HG03558 (cell line): ENCODE results near the gene WDR90.

ENCODE experiments used
- ATAC-seq: cut with Tn5 transposase; IDR thresholded peaks from one replicate; pipeline ENCODE4 v1.9.1; 2021; ENCODE audit warnings: moderate number of reproducible peaks; ENCODE audit not compliant: unreplicated experiment; ENCODE audit errors: extremely low read depth

WDR90 gene

DNA sequence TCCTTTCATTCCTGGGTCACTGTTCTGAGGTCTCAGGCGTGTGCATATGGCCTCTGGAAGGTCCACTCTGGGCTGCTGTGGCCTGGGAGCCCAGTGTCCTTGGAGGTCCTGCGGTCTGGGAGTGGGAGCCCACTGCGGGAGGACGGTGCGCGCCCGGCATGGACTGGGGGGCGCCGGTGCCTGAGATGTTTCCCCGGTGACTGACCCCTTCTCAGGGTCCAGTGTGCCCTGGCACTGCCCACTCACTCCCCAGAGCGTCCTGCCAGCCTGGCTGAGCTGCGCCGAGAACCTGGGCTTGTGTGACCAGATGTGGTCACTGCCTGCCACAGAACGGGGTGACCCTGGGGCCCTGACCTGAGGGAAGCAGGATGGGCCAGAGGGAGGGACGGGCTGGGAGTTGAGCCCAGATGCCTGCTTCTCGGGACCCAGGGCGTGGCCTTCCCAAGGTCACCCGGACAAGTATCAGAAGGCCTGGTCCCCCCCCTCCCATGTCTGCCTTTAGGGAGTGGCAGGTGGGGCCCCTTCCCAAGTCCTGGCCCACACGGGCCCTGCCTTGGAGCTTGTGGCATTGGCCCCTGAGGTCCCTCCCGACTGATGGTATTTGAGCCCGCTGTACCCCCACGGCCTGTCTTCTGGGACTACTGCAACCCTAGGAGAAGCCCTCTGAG is 25.2 kb downstream of the WDR90 start:
- ATAC-seq: no peak

DNA sequence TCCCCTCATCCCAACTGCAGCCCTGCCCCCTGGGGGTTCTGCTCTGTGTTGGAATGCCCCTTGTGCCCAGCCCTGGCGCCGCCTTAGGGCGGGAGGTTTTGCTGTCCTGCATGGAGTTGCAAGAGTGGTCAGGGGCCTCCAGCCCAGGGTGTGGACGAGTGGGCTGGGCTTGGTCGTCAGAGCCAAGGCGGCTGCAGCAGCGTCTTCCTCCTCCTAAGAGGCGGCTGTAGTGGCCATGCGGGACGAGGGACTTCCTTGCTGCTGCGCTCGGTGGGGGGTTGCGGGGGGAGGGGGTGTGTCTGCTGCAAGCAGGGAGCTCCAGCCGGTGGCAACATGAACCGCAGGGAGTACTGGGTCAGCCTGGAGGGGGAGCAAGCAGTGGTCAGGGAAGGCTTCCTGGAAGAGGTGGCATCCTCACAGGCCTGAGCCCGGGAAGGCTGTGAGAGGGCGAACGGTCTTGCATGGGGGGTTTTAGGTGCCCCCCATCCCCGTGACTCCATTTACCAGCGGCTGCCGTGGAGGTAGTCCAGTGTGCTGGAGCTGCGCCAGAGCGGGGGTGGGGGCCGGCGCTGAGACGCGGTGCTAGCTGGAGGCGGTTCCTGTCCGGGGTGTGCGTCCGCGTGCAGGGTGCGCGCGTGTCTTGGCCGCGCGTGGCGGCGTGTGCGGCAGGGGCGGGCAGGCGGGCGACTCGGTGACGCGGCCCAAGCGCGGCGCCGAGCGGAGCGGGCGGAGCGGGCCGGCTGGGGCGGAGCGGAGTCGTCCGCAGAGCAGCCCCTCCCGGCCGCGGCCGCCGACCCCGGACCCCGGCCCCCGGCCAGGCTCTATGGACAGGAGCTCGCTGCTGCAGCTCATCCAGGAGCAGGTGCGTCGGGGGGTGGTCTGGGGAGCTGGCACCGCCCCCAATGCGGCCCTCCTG is 26.1 kb downstream of the WDR90 start, which contains the start of gene RHBDL1:
TSS of gene RHBDL1 (plus strand) at position 704 of the 916 bp plus-strand sequence. CDS start at position 824, 120 bp downstream.
- no peak for ATAC-seq

DNA sequence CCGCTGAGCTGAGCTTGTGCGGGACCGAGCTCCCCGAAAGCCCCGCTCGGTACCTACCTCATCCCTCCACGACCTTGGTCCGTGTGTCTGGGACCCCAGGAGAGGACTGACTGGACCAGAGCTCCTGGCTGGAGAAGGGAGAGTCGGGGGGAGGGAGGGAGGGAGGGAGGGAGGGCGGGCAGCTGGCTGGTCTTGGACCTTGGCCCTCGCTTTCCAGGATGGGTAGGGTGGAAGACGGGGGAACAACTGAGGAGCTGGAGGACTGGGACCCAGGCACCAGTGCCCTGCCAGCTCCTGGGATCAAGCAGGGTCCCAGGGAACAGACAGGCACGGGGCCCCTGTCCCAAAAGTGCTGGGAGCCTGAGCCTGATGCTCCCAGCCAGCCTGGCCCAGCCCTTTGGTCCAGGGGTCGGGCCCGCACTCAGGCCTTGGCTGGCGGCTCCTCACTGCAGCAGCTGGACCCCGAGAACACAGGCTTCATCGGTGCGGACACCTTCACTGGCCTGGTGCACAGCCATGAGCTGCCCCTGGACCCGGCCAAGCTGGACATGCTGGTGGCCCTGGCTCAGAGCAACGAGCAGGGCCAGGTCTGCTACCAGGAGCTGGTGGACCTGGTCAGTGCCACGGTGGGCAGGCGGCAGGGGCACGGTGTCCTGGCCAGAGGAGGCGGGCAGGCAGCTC is 26.9 kb downstream of the WDR90 start:
- no peak for ATAC-seq

DNA sequence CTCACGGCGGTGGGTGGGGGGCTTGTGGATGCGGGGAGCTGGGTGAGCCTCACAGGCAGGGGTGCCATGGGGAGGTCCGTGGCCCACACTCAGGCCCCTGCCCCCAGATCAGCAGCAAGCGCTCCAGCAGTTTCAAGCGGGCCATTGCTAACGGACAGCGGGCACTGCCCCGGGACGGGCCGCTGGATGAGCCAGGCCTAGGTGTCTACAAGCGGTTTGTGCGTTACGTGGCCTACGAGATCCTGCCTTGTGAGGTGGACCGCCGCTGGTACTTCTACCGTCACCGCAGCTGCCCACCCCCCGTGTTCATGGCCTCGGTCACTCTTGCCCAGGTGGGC is 27.4 kb downstream of the WDR90 start:
- ATAC-seq: no peak

DNA sequence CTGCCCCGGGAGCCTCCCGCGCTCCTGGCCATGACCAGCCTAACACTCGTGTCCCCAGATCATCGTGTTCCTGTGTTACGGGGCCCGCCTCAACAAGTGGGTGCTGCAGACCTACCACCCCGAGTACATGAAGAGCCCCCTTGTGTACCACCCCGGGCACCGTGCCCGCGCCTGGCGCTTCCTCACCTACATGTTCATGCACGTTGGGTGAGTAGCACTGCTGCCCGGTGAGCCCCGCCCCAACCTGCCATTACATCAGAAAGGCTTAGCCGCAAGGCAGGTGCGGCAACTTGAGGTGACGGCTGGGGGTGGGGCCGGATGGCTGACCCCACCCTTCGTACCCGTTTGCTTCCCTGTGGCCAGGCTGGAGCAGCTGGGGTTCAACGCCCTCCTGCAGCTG is 27.7 kb downstream of the WDR90 start:
- no peak for ATAC-seq

- no peak for ATAC-seq
These were observed 28.4 kb downstream of the WDR90 start for GRCh38 chr16:677316-678190.

GRCh38 chr16:678209-678857 is 29.2 kb downstream of the WDR90 start:
- no peak for ATAC-seq

DNA sequence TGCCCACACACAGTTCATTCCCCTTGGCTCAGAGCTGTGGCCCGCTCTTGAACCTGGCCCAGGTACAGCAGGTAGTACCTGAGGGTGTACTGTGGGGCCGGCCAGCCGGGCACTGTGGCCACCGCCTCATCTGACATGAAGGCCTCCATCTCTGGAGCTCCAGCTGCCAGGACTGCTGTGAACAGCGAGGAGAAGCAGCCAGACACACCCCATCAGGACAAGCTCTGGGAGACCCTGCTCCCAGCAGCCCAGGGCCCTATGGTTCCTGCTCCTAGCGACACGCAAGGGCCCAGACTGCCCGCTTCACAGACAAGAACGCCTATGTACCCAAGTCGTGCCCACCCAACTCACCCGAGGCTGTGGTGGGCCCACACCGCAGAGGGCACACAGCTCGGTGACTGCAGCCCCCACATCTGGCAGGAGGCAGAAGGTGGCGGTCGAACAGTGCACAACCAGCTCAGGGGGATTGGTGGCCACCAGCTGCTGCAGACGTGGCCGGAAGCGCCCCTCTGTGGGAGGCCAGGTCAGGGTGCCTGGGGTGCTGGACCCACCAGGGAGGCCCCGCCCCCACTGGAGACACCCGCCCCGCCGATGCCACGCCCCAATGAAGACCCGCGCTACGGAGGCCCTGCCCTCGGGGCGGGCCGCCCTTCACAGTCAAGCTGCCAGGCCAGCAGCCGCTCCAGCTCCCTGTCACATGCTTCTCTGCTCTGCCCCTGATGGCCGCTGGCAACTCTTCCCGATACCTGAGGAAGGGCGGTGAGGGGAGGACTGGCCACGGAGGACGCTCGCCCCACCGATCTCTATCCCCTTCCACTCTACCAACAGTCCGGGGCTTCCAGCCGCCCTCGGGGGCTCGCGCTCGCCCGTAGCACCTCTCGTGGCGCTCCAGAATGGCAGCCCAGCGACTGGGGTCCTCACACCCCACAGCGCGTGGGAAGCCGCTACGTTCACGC is 30.0 kb downstream of the WDR90 start:
- ATAC-seq: no peak

- no peak for ATAC-seq
These were observed 30.9 kb downstream of the WDR90 start, which contains the start of gene STUB1 for GRCh38 chr16:679814-680624. Gene STUB1, plus strand, starts transcription at chr16:680410. Its CDS starts 116 bp downstream, at chr16:680526.

GRCh38 chr16:680625-680945 is 31.4 kb downstream of the WDR90 start:
- no peak for ATAC-seq

DNA sequence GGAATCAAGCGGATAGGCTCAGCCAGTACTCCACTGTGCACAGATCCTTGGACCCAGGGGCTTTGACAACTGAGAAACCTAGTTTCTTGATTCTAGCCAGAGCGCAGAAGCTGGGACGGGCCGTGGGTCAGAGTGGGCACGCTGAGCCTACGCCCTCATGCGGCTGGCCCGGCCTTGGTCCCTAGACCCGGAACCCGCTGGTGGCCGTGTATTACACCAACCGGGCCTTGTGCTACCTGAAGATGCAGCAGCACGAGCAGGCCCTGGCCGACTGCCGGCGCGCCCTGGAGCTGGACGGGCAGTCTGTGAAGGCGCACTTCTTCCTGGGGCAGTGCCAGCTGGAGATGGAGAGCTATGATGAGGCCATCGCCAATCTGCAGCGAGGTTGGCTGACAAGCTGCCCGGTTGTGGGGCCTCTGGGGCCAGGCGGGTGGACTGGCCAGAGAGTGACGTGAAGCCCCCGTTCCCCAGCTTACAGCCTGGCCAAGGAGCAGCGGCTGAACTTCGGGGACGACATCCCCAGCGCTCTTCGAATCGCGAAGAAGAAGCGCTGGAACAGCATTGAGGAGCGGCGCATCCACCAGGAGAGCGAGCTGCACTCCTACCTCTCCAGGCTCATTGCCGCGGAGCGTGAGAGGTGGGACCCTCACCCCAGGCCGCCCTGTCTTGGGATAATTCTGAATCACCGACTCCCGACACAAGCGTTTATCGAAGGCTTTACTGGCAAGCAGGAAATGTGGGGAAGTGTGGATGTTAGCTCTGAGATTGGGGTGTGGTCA is 32.0 kb downstream of the WDR90 start:
- ATAC-seq: no peak

GRCh38 chr16:681746-682427 is 32.7 kb downstream of the WDR90 start:
- ATAC-seq: no peak

DNA sequence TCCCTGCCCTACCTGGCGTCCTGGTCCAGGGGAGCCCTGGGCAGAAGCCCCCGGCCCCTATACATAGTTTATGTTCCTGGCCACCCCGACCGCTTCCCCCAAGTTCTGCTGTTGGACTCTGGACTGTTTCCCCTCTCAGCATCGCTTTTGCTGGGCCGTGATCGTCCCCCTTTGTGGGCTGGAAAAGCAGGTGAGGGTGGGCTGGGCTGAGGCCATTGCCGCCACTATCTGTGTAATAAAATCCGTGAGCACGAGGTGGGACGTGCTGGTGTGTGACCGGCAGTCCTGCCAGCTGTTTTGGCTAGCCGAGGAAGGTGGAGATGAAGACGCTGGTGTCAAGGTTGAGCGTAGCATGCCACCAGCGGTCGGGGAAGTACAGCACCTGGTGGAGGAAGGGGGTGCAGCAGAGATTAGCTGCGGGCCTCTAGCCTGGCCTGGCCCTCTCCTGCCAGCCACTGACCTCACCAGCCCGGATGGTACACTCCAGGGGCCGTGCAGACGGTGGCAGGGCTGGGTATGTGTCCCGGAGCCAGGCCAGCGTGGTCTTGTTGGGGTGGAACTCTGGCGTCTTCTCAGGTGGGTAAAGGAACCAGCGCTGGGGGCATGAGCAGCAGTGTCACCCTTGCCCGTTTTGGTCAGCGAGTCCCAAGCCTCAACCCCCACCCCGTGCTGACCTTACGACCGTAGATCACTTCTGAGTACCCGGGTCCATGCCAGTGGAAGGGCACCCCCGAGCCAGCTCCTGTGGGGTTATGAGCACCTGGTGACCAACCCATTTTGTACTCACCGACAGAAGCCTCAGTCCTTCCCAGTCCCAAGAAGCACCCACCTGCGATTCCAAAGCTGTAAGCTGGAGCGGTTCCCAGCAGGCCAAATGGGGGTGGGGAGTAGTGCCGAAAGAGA is 33.6 kb downstream of the WDR90 start:
- ATAC-seq: no peak

DNA sequence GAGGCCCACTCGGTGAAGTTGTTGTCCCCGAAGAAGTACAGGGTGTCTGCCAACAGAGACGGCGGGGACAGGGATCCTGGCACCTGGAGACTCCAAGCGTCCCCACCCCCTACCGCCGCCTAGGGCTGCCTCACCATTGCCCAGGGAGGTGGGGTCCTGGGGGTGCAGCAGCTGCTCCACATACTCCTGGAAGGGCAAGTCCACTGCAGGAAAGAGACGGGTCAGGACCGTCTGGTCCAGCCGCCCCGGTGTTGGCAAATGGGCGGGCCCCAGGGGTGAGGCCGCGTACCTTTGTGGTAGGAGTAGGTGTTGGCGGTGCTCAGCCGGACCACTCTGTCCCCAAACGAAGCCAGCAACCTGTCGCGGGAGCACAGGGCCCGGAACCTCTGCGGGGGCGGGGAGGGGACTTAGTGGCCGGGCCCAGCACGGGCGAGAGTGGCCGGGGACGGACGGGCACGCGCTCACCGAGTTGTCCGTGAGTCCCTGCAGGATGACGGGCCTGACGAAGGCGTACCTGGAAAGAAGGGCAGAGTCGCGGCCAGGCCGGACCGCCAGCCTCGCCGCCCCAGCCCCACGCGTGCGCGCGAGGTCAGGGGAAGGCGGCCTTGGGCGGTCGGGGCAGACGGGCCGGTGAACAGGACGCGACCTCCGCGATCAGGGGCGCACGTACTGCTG is 34.4 kb downstream of the WDR90 start:
- no peak for ATAC-seq
